ENCODE data around the gene SLC2A2.

SLC2A2 gene

GRCh38 chr3:170967126-170967525 is 59.4 kb downstream of the SLC2A2 start:
- Histone ChIP-seq H3K27me3 (ENCODE audit: control insufficient read depth in 1 of 2, insufficient read depth in 2 of 2, low read length in 2 of 2) (no peaks in the 10 kb centered on the region), H3K9ac (ENCODE audit: low read depth in 1 of 2, low read length in 2 of 2) (no peak overlapping the region), H3K9me3 (ENCODE audit: control insufficient read depth in 1 of 2, low read length in 2 of 2) (no peaks in the 10 kb centered on the region), H3K4me1 (ENCODE audit: control insufficient read depth in 1 of 2, insufficient read depth in 2 of 2, low read length in 2 of 2) (peaks cover 30 to 44% of the 10 kb centered on the region in 2 donors), H3K36me3 (ENCODE audit: control insufficient read depth in 1 of 2, insufficient read depth in 2 of 2, low read length in 2 of 2) (no peaks in the 10 kb centered on the region), H3K4me3 (ENCODE audit: low read depth in 1 of 2, low read length in 2 of 2) (no peak overlapping the region), H3K27ac (ENCODE audit: low read depth, low read length) (no peak overlapping the region)

- Histone ChIP-seq H3K4me3 (ENCODE audit: low read depth in 1 of 2, low read length in 2 of 2) (no peak overlapping the region), H3K36me3 (ENCODE audit: control insufficient read depth in 1 of 2, insufficient read depth in 2 of 2, low read length in 2 of 2) (no peaks in the 10 kb centered on the region), H3K9me3 (ENCODE audit: control insufficient read depth in 1 of 2, low read length in 2 of 2) (no peaks in the 10 kb centered on the region), H3K27ac (ENCODE audit: low read depth, low read length) (no peak overlapping the region), H3K4me1 (ENCODE audit: control insufficient read depth in 1 of 2, insufficient read depth in 2 of 2, low read length in 2 of 2) (peaks cover 34 to 50% of the 10 kb centered on the region in 2 donors), H3K9ac (ENCODE audit: low read depth in 1 of 2, low read length in 2 of 2) (no peak overlapping the region), H3K27me3 (ENCODE audit: control insufficient read depth in 1 of 2, insufficient read depth in 2 of 2, low read length in 2 of 2) (no peaks in the 10 kb centered on the region)
Measured at GRCh38 chr3:170966495-170966894, 60.0 kb downstream of the SLC2A2 start.

GRCh38 chr3:170962411-170962810 is 64.1 kb downstream of the SLC2A2 start:
- no peak overlapping the region for H3K27ac ChIP-seq (ENCODE audit: low read depth, low read length)
- no peak overlapping the region for H3K9ac ChIP-seq (ENCODE audit: low read depth in 1 of 2, low read length in 2 of 2)

GRCh38 chr3:170961616-170962400 is 64.7 kb downstream of the SLC2A2 start:
- Histone ChIP-seq H3K9me3 (ENCODE audit: control insufficient read depth in 1 of 2, low read length in 2 of 2) (no peaks in the 10 kb centered on the region), H3K36me3 (ENCODE audit: control insufficient read depth in 1 of 2, insufficient read depth in 2 of 2, low read length in 2 of 2) (no peaks in the 10 kb centered on the region), H3K27me3 (ENCODE audit: control insufficient read depth in 1 of 2, insufficient read depth in 2 of 2, low read length in 2 of 2) (no peaks in the 10 kb centered on the region), H3K4me1 (ENCODE audit: control insufficient read depth in 1 of 2, insufficient read depth in 2 of 2, low read length in 2 of 2) (peaks cover 16 to 36% of the 10 kb centered on the region in 2 donors), H3K4me3 (ENCODE audit: low read depth in 1 of 2, low read length in 2 of 2) (no peak overlapping the region), H3K27ac (ENCODE audit: low read depth, low read length) (no peak overlapping the region), H3K9ac (ENCODE audit: low read depth in 1 of 2, low read length in 2 of 2) (no peak overlapping the region)

More at GRCh38 chr3:170962411-170962810, 64.1 kb downstream of the SLC2A2 start:
- H3K4me1 ChIP-seq (ENCODE audit: control insufficient read depth in 1 of 2, insufficient read depth in 2 of 2, low read length in 2 of 2), result peaks cover 21 to 42% of the 10 kb centered on the region in 2 donors
- H3K36me3 ChIP-seq (ENCODE audit: control insufficient read depth in 1 of 2, insufficient read depth in 2 of 2, low read length in 2 of 2), result no peaks in the 10 kb centered on the region
- no peak overlapping the region for H3K4me3 ChIP-seq (ENCODE audit: low read depth in 1 of 2, low read length in 2 of 2)
- H3K9me3 ChIP-seq (ENCODE audit: control insufficient read depth in 1 of 2, low read length in 2 of 2), result no peaks in the 10 kb centered on the region
- no peaks in the 10 kb centered on the region for H3K27me3 ChIP-seq (ENCODE audit: control insufficient read depth in 1 of 2, insufficient read depth in 2 of 2, low read length in 2 of 2)

DNA sequence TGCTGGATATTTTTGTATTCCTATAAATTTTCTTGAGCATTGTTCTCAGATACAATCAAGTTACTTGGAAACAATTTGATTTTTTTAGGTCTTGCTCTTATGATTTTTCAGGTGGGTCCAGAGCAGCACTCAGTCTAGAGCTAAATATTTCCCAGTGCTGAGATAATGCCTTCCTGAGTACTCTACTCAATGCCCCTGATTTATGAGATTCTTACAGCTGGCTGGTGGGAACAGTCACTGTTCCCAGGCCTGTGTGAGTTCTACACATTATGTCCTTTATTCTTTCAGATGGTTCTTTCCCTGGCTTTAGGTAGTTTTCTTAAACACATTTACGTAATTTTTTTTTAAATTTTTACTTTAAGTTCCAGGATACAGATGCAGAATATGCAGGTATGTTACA is 67.1 kb downstream of the SLC2A2 start:
- Histone ChIP-seq H3K36me3 (ENCODE audit: control insufficient read depth in 1 of 2, insufficient read depth in 2 of 2, low read length in 2 of 2) (no peaks in the 10 kb centered on the region), H3K4me1 (ENCODE audit: control insufficient read depth in 1 of 2, insufficient read depth in 2 of 2, low read length in 2 of 2) (peaks cover 4 to 14% of the 10 kb centered on the region in 2 donors), H3K27ac (ENCODE audit: low read depth, low read length) (no peak overlapping the region), H3K27me3 (ENCODE audit: control insufficient read depth in 1 of 2, insufficient read depth in 2 of 2, low read length in 2 of 2) (no peaks in the 10 kb centered on the region), H3K4me3 (ENCODE audit: low read depth in 1 of 2, low read length in 2 of 2) (no peak overlapping the region), H3K9me3 (ENCODE audit: control insufficient read depth in 1 of 2, low read length in 2 of 2) (no peaks in the 10 kb centered on the region), H3K9ac (ENCODE audit: low read depth in 1 of 2, low read length in 2 of 2) (no peak overlapping the region)

DNA sequence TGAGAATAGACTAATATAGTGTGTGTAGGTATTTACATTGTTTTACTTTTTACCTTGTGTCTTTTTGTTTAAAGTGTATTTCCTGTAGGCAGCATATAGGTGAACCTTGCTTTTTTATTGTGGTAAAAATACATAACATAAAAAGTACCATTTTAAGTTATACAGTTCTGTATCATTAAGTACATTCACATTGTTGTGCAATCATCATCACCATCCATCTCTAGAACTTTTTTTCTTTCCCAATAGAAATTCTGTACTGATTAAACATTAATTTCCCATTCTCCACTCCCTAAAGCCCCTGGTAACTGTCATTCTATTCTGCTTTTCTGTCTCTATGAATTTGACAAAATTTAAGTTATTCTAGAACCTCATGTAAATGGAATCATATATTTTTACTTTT is 69.9 kb downstream of the SLC2A2 start:
- Histone ChIP-seq H3K9ac (ENCODE audit: low read depth in 1 of 2, low read length in 2 of 2) (no peak overlapping the region), H3K36me3 (ENCODE audit: control insufficient read depth in 1 of 2, insufficient read depth in 2 of 2, low read length in 2 of 2) (no peaks in the 10 kb centered on the region), H3K4me3 (ENCODE audit: low read depth in 1 of 2, low read length in 2 of 2) (no peak overlapping the region), H3K9me3 (ENCODE audit: control insufficient read depth in 1 of 2, low read length in 2 of 2) (no peaks in the 10 kb centered on the region), H3K4me1 (ENCODE audit: control insufficient read depth in 1 of 2, insufficient read depth in 2 of 2, low read length in 2 of 2) (peaks cover 0 to 1% of the 10 kb centered on the region in 2 donors), H3K27ac (ENCODE audit: low read depth, low read length) (no peak overlapping the region), H3K27me3 (ENCODE audit: control insufficient read depth in 1 of 2, insufficient read depth in 2 of 2, low read length in 2 of 2) (no peaks in the 10 kb centered on the region)

DNA sequence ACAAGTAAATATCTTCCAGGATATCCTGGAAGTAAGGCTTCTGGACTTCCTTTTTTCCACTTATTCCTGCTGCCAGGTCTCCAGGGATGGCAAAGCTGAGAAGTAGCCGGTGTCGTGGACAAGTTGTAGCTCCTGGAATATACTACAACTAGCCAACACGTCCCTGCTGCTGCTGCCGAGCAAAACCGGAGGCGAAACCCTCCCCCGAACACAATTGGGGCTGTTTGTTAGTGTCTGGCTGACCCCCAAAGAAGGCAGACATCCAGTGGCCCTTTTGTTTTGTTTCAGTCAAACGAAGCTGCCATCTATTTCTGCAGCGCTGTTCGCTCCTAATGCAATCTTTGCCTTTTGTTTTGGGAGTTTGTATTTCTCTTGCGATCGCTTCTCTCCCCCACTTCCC is 72.8 kb downstream of the SLC2A2 start:
- no peaks in the 10 kb centered on the region for H3K27me3 ChIP-seq (ENCODE audit: control insufficient read depth in 1 of 2, insufficient read depth in 2 of 2, low read length in 2 of 2)
- H3K4me1 ChIP-seq (ENCODE audit: control insufficient read depth in 1 of 2, insufficient read depth in 2 of 2, low read length in 2 of 2), result no peaks in the 10 kb centered on the region
- no peak overlapping the region for H3K4me3 ChIP-seq (ENCODE audit: low read depth in 1 of 2, low read length in 2 of 2)
- no peak overlapping the region for H3K27ac ChIP-seq (ENCODE audit: low read depth, low read length)
- no peaks in the 10 kb centered on the region for H3K36me3 ChIP-seq (ENCODE audit: control insufficient read depth in 1 of 2, insufficient read depth in 2 of 2, low read length in 2 of 2)
- no peak overlapping the region for H3K9ac ChIP-seq (ENCODE audit: low read depth in 1 of 2, low read length in 2 of 2)
- H3K9me3 ChIP-seq (ENCODE audit: control insufficient read depth in 1 of 2, low read length in 2 of 2), result no peaks in the 10 kb centered on the region

- no peak overlapping the region for H3K27ac ChIP-seq (ENCODE audit: low read depth, low read length)
Measured at GRCh38 chr3:170953229-170953628, 73.3 kb downstream of the SLC2A2 start.

DNA sequence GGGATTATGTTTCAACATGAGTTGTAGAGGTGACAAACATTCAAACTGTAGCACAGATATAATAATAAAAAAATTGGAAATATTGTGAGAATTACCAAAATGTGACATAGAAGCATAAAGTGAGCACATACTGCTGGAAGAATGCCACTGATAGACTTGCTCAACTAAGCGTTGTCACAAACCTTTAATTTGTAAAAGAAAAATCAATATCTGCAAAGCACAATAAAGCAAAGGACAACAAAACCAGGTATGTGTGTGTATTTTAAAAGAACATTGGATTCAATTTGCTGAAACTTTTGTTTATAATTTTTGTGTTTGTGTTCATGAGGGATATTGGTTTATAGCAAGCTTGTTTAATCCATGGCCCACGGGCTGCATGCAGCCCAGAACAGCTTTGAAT is 77.3 kb downstream of the SLC2A2 start:
- no peak overlapping the region for H3K9ac ChIP-seq (ENCODE audit: low read depth in 1 of 2, low read length in 2 of 2)
- H3K27ac ChIP-seq (ENCODE audit: low read depth, low read length), result no peak overlapping the region
- H3K4me3 ChIP-seq (ENCODE audit: low read depth in 1 of 2, low read length in 2 of 2), result no peak overlapping the region
- H3K36me3 ChIP-seq (ENCODE audit: control insufficient read depth in 1 of 2, insufficient read depth in 2 of 2, low read length in 2 of 2), result no peaks in the 10 kb centered on the region
- no peaks in the 10 kb centered on the region for H3K4me1 ChIP-seq (ENCODE audit: control insufficient read depth in 1 of 2, insufficient read depth in 2 of 2, low read length in 2 of 2)
- no peaks in the 10 kb centered on the region for H3K27me3 ChIP-seq (ENCODE audit: control insufficient read depth in 1 of 2, insufficient read depth in 2 of 2, low read length in 2 of 2)
- H3K9me3 ChIP-seq (ENCODE audit: control insufficient read depth in 1 of 2, low read length in 2 of 2), result no peaks in the 10 kb centered on the region

More at GRCh38 chr3:170953229-170953628, 73.3 kb downstream of the SLC2A2 start:
- Histone ChIP-seq H3K36me3 (ENCODE audit: control insufficient read depth in 1 of 2, insufficient read depth in 2 of 2, low read length in 2 of 2) (no peaks in the 10 kb centered on the region), H3K9ac (ENCODE audit: low read depth in 1 of 2, low read length in 2 of 2) (no peak overlapping the region), H3K4me1 (ENCODE audit: control insufficient read depth in 1 of 2, insufficient read depth in 2 of 2, low read length in 2 of 2) (no peaks in the 10 kb centered on the region), H3K9me3 (ENCODE audit: control insufficient read depth in 1 of 2, low read length in 2 of 2) (no peaks in the 10 kb centered on the region), H3K4me3 (ENCODE audit: low read depth in 1 of 2, low read length in 2 of 2) (no peak overlapping the region), H3K27me3 (ENCODE audit: control insufficient read depth in 1 of 2, insufficient read depth in 2 of 2, low read length in 2 of 2) (no peaks in the 10 kb centered on the region)

DNA sequence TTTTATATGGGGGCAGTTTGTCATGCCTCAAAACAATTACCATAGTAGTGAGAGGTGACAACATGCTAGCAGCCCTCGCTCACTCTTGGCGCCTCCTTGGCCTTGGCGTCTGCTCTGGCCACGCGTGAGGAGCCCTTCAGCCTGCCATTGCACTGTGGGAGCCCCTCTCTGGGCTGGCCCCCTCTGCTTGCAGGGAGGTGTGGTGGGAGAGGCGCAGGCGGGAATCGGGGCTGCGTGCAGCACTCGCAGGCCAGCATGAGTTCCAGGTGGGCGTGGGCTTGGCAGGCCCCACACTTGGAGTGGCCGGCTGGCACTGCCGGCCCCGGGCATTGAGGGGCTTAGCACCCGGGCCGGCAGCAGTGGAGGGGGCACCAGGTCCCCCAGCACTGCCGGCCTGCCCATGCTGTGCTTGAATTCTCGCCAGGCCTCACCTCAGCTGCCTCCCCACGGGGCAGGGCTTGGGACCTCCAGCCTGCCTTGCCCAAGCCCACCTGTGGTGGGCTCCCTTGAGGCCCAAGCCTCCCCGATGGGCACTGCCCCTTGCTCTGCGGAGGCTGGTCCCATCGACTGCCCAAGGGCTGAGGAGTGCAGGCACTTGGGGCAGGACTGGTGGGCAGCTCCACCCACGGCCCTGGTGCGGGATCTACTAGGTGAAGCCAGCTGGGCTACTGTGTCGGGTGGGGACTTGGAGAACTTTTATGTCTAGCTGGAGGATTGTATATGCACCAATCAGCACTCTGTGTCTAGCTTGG is 79.3 kb downstream of the SLC2A2 start:
- no peak overlapping the region for H3K4me3 ChIP-seq (ENCODE audit: low read depth in 1 of 2, low read length in 2 of 2)
- H3K4me1 ChIP-seq (ENCODE audit: control insufficient read depth in 1 of 2, insufficient read depth in 2 of 2, low read length in 2 of 2), result no peaks in the 10 kb centered on the region
- H3K27ac ChIP-seq (ENCODE audit: low read depth, low read length), result no peak overlapping the region
- no peak overlapping the region for H3K9ac ChIP-seq (ENCODE audit: low read depth in 1 of 2, low read length in 2 of 2)
- H3K36me3 ChIP-seq (ENCODE audit: control insufficient read depth in 1 of 2, insufficient read depth in 2 of 2, low read length in 2 of 2), result no peaks in the 10 kb centered on the region
- H3K27me3 ChIP-seq (ENCODE audit: control insufficient read depth in 1 of 2, insufficient read depth in 2 of 2, low read length in 2 of 2), result no peaks in the 10 kb centered on the region
- no peaks in the 10 kb centered on the region for H3K9me3 ChIP-seq (ENCODE audit: control insufficient read depth in 1 of 2, low read length in 2 of 2)
